Measurements from ENCODE around the gene NGF. TPM values are rescaled to one million over a fixed set of nuclear protein-coding genes. Genes with fewer than 3 reads are reported as not detected.

NGF gene
- total and polyA plus RNA-seq, 2 of the 8 experiments (the other 6 are each of a cell fraction or from before 2014, with no cell fraction given): 1.6 TPM; not detected in 1

DNA sequence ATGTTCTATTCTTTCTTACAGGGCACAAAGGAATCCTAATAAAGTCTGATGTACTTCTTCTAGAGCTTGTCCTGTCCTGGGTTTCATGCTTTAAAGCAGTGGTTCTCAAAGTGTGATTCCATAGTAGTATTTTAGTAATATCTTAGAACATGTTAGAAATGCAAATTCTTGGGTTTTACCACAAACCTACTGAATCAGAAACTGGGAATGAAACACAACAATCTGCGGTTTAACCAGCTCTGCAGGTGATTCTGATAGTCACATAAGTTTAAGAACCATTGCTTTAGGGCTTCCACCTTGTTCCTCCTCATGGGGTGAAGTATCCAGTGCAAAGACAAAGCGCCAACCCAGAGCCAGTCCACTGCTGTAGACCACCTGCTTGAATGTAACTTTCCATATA lies 41.1 kb downstream of the NGF start:
- no peak overlapping the region for H2BK12ac ChIP-seq (ENCODE audit: low read depth, low read length)
- no peak overlapping the region for H4K91ac ChIP-seq (replicated peaks; ENCODE audit: insufficient read length, low read length)
- WGBS, 2 experiments (ENCODE audit: extremely low coverage in 1 of 2, insufficient coverage in 1 of 2, insufficient read length in 1 of 2, insufficient replicate concordance in 2 of 2, low coverage in 1 of 2, low lambda C conversion rate in 2 of 2, missing lambda C conversion rate in 1 of 2): 86% methylated on average over 2 of the region's 2 CpGs; no CpG with 5 or more reads in 1 of the 2 experiments
- H3K36me3 ChIP-seq (ENCODE audit: control insufficient read depth in 2 of 4, insufficient read depth in 4 of 4, low read length in 3 of 4): no peaks in the 10 kb centered on the region
- H3K4ac ChIP-seq (replicated peaks; ENCODE audit: insufficient read length, low read depth, low read length): no peak overlapping the region
- ChIA-PET POLR2A (ENCODE audit: partially characterized antibody) (no interaction called here), CTCF (ENCODE audit: partially characterized antibody) (interaction anchor here (0.7 to 5.2 kb wide), 7 partner anchors 10 to 174 kb away, joined by 3 to 34 read pairs (median 4); no protein-coding TSS in a partner anchor)
- H4K20me1 ChIP-seq (replicated peaks in 1 of 2; ENCODE audit: control insufficient read depth in 1 of 2, insufficient read depth in 2 of 2, low read length in 2 of 2): no peaks in the 10 kb centered on the region
- DNase-seq (ENCODE audit: low read depth in 1 of 2, low spot score in 2 of 2) (no peak), FAIRE-seq (no peak)
- H2BK5ac ChIP-seq (ENCODE audit: low read depth, low read length): no peak overlapping the region
- H3K4me1 ChIP-seq (replicated peaks in 1 of 4; ENCODE audit: control insufficient read depth in 3 of 4, insufficient read depth in 4 of 4, low read length in 3 of 4): peaks cover 0 to 7% (median 3%) of the 10 kb centered on the region in 4 experiments; a peak in 3 of 7 replicates
- H3K4me3 ChIP-seq (ENCODE audit: extremely low read depth in 1 of 4, insufficient read depth in 2 of 4, low read depth in 3 of 4, low read length in 4 of 4): no peak overlapping the region
- no peak overlapping the region for H3K9ac ChIP-seq (replicated peaks in 1 of 4; ENCODE audit: extremely low read depth in 1 of 4, low read depth in 3 of 4, low read length in 3 of 4)
- H3K27me3 ChIP-seq (replicated peaks in 1 of 4; ENCODE audit: control insufficient read depth in 3 of 4, extremely low read depth in 1 of 4, insufficient read depth in 3 of 4, low read length in 3 of 4): 0 out of 7 replicates have a peak, but pooled peaks cover 0 to 1% (median 0%) of the 10 kb centered on the region in 4 experiments
- no peaks in the 10 kb centered on the region for H3K23me2 ChIP-seq (ENCODE audit: low read depth, low read length)
- no peaks in the 10 kb centered on the region for H3K79me2 ChIP-seq (ENCODE audit: control insufficient read depth in 1 of 2, insufficient read depth in 2 of 2, low read length in 2 of 2)
- no peak overlapping the region for H2BK15ac ChIP-seq (ENCODE audit: low read length)
- no peak overlapping the region for H2BK20ac ChIP-seq (ENCODE audit: low read length)
- no peak overlapping the region for H2AFZ ChIP-seq (ENCODE audit: low read length)
- no peaks in the 10 kb centered on the region for H3K79me1 ChIP-seq (ENCODE audit: low read depth, low read length)
- H3K56ac ChIP-seq (replicated peaks; ENCODE audit: insufficient read length, low read depth, low read length): no peak overlapping the region
- no peak overlapping the region for H4K8ac ChIP-seq (ENCODE audit: extremely low read depth, insufficient read depth, low read length)
- H3K9me3 ChIP-seq (ENCODE audit: insufficient read depth in 2 of 2, low read depth in 1 of 2, low read length in 1 of 2): no peaks in the 10 kb centered on the region
- H2AK5ac ChIP-seq (ENCODE audit: low read depth, low read length): no peak overlapping the region
- H3K14ac ChIP-seq (ENCODE audit: insufficient read length): no peak overlapping the region
- H3K23ac ChIP-seq (ENCODE audit: insufficient read length): no peak overlapping the region
- no peak overlapping the region for H3K4me2 ChIP-seq (ENCODE audit: insufficient read depth in 1 of 2, low read depth in 2 of 2, low read length in 2 of 2)
- TF ChIP-seq CEBPB (IDR thresholded peaks at IDR 0.05; ENCODE audit: low read depth, low read length) (no peak), NANOG (IDR thresholded peaks at IDR 0.05; ENCODE audit: insufficient read depth, low read depth, low read length, poor library complexity, severe bottlenecking) (no peak), CBX8 (IDR thresholded peaks at IDR 0.05; ENCODE audit: borderline replicate concordance, low read depth, low read length) (no peak), RFX5 (IDR thresholded peaks at IDR 0.05; ENCODE audit: borderline replicate concordance, low read depth, low read length) (no peak), FOSL1 (IDR thresholded peaks at IDR 0.05; ENCODE audit: insufficient read depth, low read depth, low read length) (no peak), POLR2AphosphoS5 (IDR thresholded peaks at IDR 0.05; ENCODE audit: low read depth, low read length) (no peak)
- TF ChIP-seq, protein P1, sequence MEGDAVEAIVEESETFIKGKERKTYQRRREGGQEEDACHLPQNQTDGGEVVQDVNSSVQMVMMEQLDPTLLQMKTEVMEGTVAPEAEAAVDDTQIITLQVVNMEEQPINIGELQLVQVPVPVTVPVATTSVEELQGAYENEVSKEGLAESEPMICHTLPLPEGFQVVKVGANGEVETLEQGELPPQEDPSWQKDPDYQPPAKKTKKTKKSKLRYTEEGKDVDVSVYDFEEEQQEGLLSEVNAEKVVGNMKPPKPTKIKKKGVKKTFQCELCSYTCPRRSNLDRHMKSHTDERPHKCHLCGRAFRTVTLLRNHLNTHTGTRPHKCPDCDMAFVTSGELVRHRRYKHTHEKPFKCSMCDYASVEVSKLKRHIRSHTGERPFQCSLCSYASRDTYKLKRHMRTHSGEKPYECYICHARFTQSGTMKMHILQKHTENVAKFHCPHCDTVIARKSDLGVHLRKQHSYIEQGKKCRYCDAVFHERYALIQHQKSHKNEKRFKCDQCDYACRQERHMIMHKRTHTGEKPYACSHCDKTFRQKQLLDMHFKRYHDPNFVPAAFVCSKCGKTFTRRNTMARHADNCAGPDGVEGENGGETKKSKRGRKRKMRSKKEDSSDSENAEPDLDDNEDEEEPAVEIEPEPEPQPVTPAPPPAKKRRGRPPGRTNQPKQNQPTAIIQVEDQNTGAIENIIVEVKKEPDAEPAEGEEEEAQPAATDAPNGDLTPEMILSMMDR (IDR thresholded peaks at IDR 0.05; ENCODE audit: control extremely low read depth in 1 of 3, insufficient read depth in 1 of 3, low read depth in 1 of 3, low read length in 3 of 3): no peak
- no peak overlapping the region for H3K27ac ChIP-seq (ENCODE audit: low read depth, low read length)
- H4K5ac ChIP-seq (ENCODE audit: insufficient read length, low read depth, low read length): no peak overlapping the region
- no peak overlapping the region for H2BK120ac ChIP-seq (replicated peaks; ENCODE audit: low read depth, low read length)
- no peak overlapping the region for H3K18ac ChIP-seq (ENCODE audit: extremely low read depth, low read length)

Measured in H1 (cell line).